HG02884 (cell line): ENCODE measurements around the gene DOK4.

Source experiments
- ATAC-seq: cut with Tn5 transposase; IDR thresholded peaks from one replicate; pipeline ENCODE4 v1.9.1; 2021; ENCODE audit warnings: mild to moderate bottlenecking, moderate library complexity; ENCODE audit not compliant: unreplicated experiment

Gene DOK4

DNA sequence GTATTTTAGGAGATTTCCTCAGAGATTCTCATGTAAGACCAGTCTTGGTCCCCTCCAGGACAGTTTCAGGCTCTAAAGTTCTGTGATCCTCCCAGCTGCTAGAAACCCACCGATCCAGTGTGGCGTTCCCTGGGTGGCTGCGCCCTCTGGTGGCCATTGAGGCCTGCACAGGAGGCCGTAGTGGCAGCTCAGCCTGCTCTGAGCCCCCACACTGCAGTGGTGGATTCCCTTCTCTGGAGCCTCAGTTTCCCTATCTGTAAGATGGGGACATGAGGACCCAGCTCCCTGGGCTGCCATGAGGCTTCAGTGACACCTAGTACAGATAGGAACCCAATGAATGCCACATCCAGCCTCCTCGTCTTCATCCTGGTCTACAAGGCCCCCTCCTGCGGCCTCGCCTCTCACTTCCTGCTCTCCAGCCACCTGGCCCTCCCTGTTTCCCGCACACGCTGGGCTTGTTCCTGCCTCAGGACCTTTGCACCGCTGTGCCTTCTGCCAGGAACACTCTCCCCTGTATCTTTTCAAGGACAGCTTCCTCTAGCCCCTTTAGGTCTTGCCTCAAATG lies 33.6 kb upstream of the DOK4 start:
- ATAC-seq, result peak; percentile 62

DNA sequence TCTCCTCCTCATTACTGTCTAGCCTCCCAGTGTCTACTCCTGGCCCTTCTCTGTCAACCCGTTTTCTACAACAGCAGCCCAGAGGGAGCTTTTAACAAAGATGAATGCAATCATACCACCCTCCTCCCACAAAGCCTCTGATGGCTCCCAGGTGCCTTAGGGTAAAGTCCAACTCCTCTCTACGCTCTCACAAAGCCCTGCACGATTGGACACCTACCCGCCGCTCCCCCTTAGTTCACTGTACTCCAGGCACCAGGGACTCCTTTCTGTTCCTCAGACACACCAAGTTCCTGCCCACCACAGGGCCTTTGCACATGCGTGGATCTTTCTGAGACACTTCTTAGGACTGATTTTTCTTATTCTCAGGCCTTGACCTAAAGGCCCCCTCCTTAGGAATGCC lies 32.6 kb upstream of the DOK4 start:
- ATAC-seq, result no peak

DNA sequence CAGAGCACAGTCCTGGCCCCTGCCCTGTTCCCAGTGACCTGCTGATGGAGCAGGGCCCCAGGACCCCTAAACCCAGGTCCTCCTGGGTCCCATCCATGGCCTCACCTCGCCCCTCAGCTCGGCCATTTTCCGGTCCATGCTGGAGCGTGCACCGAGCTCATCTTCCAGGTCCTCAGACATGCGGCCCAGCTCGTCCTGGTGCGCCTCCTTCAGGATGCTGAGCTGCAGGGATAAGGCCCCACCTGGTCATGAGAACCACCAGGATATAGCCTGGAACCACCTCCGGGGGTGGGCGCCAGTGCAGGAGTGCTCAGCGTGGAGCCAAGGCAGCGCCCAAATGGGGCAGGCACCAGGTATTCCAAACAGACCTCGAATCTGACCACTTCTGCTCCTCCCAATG lies 32.2 kb upstream of the DOK4 start:
- no peak for ATAC-seq

DNA sequence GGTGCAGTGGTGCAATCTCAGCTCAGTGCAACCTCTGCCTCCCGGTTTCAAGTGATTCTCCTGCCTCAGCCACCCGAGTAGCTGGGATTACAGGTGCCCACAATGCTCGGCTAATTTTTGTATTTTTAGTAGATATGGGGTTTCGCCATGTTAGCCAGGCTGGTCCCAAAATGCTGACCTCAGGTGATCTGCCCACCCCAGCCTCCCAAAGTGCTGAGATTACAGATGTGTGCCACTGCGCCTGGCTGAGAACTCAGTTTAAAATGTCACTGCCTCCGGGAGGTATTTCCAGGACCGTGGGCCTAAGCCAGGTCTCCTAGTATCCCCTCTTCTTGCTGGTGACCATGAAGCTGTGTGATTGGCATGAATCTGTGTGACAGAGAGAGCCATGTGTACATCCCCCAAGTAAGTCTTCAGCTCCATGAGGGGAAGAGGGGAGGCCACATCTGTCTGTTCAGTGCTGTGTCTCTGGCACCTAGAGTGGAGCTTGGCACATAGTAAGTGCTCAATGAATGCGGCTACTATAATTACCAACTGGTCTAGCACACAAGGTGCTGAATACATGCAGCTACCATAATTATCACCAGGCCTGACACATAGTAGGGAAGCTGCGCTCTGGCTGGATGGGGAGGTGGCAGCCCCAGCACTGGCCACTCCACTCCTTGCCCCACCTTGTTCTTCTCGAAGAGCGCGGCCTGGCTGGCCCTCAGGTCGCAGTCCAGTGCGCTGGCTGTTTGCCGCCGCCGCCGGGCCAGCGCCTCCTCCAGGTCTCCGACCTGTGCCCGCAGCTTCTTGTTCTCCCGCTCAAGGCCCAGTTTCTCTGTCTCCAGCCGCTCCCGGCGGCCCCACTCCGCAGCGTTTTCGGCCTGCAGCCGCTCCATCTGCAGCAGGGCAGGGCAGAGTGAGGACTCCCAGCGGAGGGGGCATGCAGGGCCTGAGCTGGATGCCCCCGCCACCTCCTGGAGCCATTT lies 31.4 kb upstream of the DOK4 start:
- no peak for ATAC-seq

DNA sequence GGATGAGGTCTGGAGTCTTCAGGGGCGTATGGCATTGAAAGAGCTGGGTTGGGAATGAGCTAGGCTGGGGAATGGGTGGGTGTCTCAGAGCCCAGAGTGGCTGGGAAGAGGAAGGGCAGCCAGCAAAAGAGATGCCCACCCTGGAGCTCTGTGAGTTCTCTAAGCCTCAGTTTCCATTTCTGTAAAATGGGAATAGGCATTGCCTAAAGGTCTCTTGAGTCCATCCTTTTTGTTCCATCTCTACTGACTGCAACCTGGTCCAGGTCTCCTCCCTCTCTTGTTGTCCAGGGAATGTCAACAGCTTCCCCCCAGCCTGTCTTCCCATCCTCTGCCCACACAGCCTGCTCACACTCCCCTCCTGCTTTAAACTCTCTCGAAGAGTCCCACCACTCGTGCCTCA lies 30.5 kb upstream of the DOK4 start:
- ATAC-seq, result no peak

DNA sequence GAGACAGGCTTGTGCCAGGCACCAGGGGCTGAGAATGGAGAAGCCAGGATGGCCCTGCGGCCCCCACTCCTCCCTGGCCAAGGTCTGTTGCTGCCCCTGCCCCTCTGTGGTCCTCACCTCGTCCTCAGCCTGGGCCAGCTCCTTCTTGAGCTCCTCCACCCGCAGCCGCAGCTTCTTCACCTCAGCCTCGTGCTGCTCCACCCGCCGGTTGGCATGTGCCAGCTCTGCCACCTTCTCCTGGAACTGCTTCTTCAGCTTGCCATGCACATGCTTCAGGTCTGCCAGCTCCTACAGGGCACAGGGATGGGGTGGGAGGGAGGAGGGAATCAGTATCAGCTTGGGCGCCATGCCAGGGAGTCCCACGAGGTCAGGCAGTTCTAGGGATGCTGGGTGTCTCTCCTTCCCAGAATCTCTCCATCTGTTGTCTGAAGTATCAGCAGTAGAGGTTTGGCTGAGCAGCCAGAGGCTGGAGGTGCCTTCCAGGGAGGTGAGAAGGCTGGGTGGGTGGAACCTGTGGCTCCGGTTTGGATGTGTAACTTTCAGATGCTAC lies 30.0 kb upstream of the DOK4 start:
- no peak for ATAC-seq

DNA sequence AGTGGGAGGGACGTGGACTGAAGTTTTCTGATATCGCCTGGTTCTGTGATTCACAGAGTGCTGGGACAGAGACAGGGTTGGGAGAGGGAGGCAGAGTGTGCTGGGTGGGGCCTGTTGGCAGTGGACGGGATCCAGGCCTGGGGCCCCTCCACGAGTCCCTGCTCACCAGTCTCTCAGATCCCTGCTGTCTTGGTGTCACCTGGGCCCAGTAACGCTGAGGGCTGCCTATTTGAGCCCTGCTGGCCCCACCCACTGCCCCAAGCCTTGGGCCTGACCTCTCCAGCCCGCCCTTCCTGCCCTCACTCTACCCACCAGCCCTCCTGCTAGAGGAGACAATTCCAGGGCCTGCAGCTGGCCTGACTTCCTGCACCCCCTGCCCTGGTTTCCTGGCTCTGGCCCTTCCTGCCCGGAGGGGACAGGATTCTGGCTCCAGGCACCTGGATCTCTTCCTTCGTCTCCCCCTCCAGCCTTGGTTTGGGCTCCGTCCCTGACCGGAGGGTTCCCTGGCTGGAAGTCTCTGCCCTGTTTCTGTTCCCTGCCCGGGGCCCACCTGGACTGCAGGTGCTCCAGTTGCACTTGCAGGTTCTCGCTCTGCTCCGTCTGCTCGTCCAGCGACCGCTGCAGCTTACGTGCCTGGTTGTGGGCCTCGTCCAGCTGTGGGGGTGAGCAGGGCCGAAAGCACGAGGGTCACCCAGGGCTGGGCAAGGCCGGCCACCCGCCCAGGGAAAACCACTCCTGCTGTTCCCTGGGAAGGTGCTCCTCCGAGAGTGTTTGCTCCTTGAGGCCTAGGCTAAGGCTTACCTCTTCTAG lies 28.7 kb upstream of the DOK4 start:
- no peak for ATAC-seq

DNA sequence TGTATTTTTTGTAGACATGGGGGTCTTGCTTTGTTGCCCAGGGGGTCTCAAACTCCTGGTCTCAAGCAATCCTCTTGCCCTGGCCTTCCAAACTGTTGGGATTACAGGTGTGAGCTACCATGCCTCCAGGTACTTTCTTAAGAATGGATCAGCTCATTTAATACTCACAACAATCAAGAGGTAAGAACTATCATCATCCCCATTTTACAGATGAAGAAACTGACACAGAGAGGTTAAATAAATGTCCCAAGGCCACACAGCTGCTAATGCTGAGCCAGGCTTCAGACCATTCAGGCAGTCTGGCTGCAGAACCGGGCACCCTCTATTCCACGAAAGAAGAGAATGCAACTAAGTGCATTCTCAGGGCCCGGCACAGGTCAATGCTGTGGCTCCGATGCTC lies 28.1 kb upstream of the DOK4 start:
- no peak for ATAC-seq

DNA sequence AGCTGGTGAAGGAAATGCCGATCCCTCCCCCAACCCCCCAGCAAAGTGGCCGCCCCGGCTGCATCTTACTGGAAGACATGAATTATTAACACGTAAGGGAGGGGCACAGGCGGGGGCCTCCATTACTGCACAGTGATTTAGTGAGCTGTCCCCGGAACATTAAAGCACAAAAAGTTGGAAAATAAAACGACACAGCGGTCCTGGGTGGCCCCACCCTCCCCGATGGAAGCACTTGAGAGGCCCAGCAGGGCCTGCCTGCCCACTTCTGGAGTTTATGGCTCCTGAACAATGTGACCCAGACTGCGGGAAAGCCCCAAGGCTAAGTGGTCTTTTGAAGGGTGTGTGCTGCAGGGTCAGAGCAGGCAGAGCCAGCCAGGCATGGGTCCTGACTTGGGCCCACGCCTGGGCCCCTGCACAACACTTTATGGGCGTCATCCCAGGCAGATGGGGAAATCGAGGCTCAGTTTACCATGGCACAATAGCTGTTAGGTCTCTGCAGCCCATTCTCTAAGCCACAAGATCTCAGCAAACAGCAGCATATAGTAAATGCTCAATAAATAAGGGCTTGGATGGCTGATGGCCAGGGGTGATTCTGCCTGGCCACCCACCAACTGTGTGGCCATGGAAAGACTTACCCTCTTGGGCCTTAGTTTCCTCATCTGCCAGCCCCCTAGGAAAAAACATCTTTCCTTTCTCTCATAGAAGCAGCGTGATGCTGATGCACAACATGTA lies 27.2 kb upstream of the DOK4 start:
- ATAC-seq, result no peak

DNA sequence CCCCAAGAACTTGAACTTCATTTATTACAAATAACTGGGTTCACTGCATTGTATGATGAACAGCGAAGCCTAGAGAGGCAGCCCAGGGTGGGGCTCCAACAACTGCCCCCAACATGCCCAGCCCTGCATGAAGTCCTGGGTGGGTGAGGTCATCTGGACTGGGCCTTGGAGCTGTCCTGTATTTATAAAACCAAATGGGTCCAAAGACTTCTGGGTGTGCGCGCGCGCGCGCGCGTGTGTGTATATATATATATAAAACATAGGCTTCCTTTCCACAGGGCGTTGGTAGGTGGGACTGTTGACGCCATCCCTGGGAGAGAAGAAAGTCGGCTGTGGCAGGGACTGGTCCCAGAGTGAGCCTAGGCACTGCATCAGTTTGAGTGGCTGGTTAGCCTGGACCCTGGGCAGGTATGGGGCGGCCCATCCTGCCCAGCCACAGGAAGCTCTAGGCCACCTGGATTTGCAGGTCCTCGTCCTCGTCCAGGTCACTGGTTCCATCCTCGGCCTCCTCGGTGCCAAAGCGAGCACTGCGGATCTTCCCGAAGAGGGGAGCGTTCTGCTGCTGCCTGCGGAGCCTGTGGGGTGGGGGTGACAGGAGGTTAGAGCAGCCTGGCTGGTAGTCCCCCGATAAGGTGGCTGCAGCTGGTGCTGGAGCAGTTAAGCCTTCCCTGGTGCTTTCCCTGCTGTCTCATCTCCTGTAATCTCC lies 26.2 kb upstream of the DOK4 start:
- no peak for ATAC-seq

DNA sequence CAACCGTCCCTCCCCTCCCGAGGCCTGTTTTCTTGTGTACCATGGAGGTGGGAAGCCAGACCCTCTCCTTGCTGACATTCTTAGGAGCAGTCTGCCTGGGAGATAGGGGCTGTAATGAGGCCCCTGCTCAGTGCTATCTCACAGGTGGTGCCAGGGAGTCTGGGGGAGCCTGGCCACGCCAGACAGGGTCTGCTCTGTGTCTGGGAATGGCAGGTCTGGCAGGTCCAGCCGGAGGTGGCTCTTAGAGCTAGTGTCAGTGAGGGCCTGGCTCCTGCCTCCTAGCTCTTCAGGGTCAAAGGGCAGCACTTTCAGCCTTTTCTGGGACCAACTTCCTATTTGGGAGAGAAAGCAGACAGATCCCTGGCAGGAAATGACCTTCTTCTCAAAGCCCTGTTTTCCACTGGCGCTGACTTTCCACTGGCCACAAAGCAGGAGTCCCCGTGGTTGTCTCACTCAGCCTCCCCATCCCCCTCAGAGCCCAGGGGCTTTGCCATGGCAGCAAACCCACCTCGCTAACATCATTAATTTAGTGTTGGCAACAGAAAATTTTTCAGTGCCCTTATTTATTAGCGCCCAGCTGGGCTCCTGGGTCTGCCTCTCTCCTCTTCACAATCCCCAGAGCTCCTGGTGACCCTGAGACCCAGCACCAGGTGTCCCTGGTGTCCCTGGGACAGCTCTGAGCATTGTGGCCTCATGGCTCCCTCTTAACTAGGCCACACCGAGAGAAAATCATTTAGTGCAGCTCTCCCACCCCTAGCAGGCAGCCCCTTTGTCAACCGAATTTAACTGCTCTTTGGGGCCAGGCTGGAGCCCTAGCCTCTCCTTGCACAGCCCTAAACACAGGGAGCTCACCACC lies 24.0 kb upstream of the DOK4 start:
- no peak for ATAC-seq

DNA sequence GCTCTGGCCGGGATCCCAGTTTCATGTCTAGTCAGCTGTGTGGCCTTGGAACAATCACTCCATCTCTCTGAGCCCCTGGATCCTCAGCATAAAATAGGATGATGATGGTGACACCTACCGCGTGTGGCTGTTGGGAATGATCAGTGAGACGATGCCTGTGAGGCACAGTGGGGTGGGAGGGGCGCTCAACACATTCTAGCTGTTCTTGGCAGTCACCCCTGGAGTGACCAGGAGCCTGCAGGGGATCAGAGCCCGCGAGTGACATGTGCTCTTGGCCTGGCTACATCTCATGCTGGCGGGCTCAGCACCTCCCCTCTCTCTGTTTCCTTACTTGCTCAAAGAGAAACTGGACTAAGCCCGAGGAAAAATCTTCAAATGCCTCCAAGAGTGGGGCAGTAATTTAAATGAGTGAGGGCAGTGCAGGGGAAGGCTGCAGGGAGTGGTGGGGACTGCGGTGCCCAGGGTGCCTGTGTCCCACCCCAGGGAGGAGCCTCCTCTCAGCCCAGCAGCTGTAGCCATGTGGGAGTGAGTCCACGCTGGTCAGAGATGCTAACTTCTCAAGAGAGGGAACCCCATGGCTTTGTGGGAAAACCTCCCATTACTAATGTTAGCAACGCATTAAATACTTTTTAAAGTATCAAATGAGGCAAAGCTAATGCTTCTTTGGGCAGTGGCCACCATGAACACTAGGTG lies 23.1 kb upstream of the DOK4 start:
- no peak for ATAC-seq

DNA sequence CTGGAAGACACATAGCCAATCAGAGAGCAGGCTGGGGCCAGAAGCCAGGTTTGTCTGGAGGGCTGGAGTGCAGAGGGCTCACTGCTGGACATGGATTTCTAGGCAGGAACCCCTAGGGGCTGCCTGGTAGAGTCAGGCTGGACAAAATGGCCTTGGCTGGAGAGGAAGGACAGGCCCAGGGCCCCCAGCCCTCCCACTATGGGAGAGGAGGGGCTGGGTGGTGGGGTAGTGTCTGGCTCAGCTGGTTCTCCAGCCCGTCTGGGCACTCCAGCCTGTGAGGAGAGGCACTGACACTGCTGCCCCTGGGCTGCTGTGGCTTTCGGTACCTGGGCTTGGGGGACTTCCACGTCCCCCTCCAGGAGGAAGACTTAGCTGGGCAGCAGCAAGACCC lies 21.7 kb upstream of the DOK4 start:
- ATAC-seq, result no peak

DNA sequence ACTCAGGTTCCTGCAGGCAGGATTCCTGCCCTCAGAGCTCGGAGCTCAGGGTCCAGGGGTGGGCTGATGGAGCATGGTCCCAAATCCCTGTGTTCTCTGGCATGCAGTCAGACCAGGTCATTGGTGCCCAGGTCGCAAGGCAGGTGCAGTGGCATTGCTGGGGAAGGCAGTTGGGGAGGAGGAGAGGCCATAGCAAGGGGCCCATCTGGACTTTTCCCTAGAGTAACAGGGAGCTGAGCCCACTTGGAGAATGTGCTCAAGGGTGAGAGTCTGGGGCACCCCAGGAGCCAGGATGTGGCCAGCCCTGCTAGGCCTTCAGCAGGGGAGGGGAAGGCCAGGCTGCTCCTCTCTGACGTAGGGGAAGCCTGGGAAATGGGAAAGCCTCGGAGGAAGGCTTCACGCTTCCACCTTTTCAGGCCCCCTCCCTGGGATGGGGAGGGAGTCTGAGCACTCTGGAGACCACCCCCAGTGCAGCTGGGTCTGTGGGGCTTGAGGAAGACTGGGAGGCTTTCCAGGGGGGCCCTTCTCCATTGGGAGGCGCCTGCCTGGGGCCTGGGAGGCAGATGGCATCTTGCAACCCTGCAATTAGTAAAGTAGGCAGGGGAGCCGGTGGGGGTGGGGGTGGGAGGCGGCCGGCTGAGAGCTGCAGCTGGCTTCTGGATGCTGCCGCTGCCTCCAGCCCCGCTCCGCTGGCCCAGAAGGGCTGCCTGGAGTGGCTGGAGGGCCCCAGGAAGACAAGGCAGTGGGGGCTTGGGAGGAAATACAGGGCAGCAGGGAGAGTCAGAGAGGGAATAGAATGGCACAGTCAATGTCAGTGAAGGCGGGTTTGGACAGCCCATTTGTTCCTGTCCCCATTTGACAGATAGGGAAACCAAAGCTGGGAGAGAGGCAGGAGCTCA lies 21.1 kb upstream of the DOK4 start:
- no peak for ATAC-seq

DNA sequence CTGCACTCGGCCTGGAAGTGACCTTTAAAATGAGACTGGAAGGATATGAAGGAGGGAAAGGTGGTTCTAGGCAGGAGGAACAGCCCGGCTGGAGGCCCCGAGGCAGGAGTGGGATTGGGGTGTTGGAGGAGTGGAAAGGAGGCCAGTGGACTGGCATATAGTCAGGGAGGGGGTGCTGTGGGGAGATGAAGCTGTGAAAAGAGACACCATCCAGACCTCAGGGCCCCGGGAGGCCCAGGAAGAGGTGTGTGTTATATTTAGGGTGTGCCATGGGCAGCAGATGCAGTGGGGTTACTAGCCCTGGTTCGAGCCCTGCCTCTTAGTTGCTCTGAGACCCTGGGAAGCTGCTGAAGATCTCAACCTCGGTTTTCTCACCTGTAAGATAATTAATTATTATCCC lies 18.9 kb upstream of the DOK4 start:
- no peak for ATAC-seq

DNA sequence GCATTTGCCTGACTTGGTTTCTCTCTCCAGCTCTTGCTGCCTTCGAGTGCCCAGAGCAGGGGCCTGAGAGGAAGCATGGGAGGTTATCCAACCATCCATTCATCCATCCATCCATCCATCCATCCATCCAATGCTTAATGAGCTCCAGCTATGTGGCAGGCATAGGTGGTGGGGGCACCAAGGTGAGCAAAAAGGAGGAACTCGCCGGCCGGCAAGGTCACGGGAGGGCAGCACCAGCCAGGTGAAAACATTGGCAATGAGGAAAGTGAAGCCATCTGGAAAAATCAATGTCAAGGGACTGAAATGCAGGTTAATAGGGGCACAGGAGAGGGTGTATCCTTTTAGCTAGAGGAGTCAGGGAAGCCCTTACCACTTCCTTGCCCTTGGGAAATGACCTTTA lies 18.2 kb upstream of the DOK4 start:
- no peak for ATAC-seq

DNA sequence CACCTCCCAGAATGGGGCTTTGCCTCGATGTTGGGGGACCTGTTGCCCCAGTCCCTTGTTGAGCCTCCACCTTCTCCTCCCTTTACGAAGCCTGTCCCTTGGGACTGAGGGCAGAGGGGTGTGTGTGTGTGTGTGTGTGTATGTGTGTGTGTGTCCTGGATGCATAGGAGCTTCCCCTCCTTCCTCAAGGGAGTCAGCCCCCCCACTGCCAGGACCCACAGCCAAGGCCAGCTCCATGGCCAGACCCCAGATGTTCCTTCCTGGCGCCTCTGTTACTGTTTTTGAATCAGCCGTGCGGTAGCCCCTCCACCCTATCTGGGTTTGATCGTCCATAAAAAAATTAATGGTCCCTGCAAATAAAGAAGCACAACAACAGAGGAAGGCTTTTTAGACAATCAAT lies 17.7 kb upstream of the DOK4 start:
- no peak for ATAC-seq

DNA sequence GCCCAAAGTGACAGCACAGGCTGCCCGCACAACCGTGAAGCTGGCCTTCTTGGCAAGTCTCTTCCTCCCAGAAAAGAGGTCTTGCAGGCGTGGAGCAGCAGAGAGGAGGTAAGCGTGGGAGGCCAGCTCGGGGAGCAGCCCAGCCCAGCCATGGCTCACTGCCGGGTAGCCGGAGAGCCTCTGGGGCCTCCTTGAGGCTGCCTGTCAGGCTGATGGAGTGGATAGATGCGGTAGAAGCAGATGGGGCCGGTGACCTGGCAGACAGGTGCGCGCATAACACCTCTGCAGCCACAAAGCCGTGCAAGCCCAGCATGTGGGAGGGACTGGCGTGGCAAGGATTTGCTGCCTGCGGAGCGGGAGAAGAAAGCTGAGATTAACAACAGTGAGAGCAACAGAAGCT lies 17.1 kb upstream of the DOK4 start:
- no peak for ATAC-seq
